Measurements from ENCODE around the gene TAPBP.

TAPBP gene

DNA sequence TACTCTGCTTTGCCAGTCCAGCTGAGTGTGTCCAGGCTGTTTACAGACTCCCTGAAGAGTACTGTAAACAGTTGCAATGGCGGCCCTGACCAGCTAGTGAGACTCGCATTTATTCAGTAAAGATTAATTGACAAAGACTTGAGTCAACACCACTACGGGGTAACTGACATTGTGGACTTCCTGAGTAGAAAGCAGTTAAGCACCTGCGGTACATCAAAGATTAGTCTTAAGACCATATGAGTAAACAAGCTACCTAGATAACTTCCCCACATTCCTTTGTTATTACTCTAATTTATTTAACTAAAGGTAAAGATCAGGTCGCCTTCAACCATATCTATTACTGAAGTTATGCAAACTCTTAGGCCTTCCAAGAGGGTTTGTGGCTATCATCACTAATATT, 54.8 kb downstream of the TAPBP start:
- TF ChIP-seq, protein P1, sequence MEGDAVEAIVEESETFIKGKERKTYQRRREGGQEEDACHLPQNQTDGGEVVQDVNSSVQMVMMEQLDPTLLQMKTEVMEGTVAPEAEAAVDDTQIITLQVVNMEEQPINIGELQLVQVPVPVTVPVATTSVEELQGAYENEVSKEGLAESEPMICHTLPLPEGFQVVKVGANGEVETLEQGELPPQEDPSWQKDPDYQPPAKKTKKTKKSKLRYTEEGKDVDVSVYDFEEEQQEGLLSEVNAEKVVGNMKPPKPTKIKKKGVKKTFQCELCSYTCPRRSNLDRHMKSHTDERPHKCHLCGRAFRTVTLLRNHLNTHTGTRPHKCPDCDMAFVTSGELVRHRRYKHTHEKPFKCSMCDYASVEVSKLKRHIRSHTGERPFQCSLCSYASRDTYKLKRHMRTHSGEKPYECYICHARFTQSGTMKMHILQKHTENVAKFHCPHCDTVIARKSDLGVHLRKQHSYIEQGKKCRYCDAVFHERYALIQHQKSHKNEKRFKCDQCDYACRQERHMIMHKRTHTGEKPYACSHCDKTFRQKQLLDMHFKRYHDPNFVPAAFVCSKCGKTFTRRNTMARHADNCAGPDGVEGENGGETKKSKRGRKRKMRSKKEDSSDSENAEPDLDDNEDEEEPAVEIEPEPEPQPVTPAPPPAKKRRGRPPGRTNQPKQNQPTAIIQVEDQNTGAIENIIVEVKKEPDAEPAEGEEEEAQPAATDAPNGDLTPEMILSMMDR (IDR thresholded peaks at IDR 0.05; ENCODE audit: low read length), result no peak
- TF ChIP-seq EZH2 (IDR thresholded peaks at IDR 0.05; ENCODE audit: borderline replicate concordance, low read length), result no peak

DNA sequence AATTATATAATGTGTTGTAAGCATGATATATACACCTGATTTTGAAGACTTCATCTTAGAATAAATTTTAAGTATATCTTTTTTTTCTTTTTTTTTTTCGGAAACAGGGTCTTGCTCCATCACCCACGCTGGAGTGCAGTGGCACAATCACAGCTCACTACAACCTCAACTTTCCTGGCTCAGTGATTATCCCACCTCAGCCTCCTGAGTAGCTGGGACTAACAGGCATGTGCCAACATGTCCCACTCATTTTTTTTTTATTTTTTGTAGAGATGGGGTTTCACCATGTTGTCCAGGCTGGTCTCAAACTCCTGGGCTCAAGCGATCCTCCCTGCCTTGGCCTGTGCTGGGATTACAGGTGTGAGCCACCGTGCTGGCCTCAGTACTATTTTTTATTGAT, 59.3 kb downstream of the TAPBP start:
- Histone ChIP-seq H3K36me3 (ENCODE audit: insufficient read depth, low read length) (peaks cover 37% of the 10 kb centered on the region), H3K9ac (ENCODE audit: low read length) (no peak overlapping the region), H3K4me1 (ENCODE audit: insufficient read depth, low read length, severe bottlenecking) (peaks cover 11% of the 10 kb centered on the region), H2AFZ (ENCODE audit: low read length) (no peak overlapping the region), H3K79me2 (ENCODE audit: insufficient read depth, low read length) (no peaks in the 10 kb centered on the region), H3K27ac (ENCODE audit: low read depth, low read length, poor library complexity, severe bottlenecking) (no peak overlapping the region), H3K9me3 (ENCODE audit: low read length) (no peaks in the 10 kb centered on the region), H3F3A (ENCODE audit: insufficient read depth, low read length) (no peaks in the 10 kb centered on the region), H4K20me1 (ENCODE audit: insufficient read depth, low read length) (no peaks in the 10 kb centered on the region), H3K9me2 (ENCODE audit: low read depth, low read length) (no peaks in the 10 kb centered on the region), H3K27me3 (ENCODE audit: insufficient read depth, low read length) (no peaks in the 10 kb centered on the region), H3K4me3 (ENCODE audit: low read depth, low read length, poor library complexity, severe bottlenecking) (no peak overlapping the region), H3K4me2 (ENCODE audit: low read length) (no peak overlapping the region)
- TF ChIP-seq, protein P1 (IDR thresholded peaks at IDR 0.05; ENCODE audit: low read length), result no peak
- TF ChIP-seq EZH2 (IDR thresholded peaks at IDR 0.05; ENCODE audit: borderline replicate concordance, low read length), result no peak

More for the DNA sequence above, 54.8 kb downstream of the TAPBP start:
- no peaks in the 10 kb centered on the region for H3K79me2 ChIP-seq (ENCODE audit: insufficient read depth, low read length)
- H3F3A ChIP-seq (ENCODE audit: insufficient read depth, low read length), result no peaks in the 10 kb centered on the region
- no peaks in the 10 kb centered on the region for H3K4me1 ChIP-seq (ENCODE audit: insufficient read depth, low read length, severe bottlenecking)
- H4K20me1 ChIP-seq (ENCODE audit: insufficient read depth, low read length), result no peaks in the 10 kb centered on the region
- H3K27ac ChIP-seq (ENCODE audit: low read depth, low read length, poor library complexity, severe bottlenecking), result no peak overlapping the region
- no peak overlapping the region for H3K9ac ChIP-seq (ENCODE audit: low read length)
- H3K36me3 ChIP-seq (ENCODE audit: insufficient read depth, low read length), result peaks cover 64% of the 10 kb centered on the region
- H3K9me3 ChIP-seq (ENCODE audit: low read length), result no peaks in the 10 kb centered on the region
- no peak overlapping the region for H3K4me2 ChIP-seq (ENCODE audit: low read length)
- H3K27me3 ChIP-seq (ENCODE audit: insufficient read depth, low read length), result no peaks in the 10 kb centered on the region
- H3K9me2 ChIP-seq (ENCODE audit: low read depth, low read length), result no peaks in the 10 kb centered on the region
- no peak overlapping the region for H3K4me3 ChIP-seq (ENCODE audit: low read depth, low read length, poor library complexity, severe bottlenecking)
- H2AFZ ChIP-seq (ENCODE audit: low read length), result no peak overlapping the region

DNA sequence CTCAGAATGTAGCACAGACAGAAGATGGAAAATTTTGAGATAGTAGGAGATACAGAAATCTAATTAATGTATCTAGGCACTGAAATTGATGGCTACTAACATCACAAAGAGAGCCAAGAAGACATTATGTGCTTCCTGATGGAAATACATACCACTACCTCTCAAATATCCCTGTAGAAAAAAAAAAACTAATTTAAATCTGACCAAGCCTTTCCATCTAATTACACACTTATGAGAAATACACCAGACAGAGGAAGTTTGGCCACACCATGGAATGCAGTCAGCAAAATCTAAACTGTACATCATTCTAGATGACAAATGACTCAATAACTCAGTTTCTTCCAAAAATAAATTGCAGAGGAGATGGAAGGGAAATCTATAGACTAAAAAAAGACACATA, 61.1 kb downstream of the TAPBP start:
- Histone ChIP-seq H3K9ac (ENCODE audit: low read length) (no peak overlapping the region), H2AFZ (ENCODE audit: low read length) (no peak overlapping the region), H3K27me3 (ENCODE audit: insufficient read depth, low read length) (no peaks in the 10 kb centered on the region), H3K9me3 (ENCODE audit: low read length) (no peaks in the 10 kb centered on the region), H3K4me2 (ENCODE audit: low read length) (no peak overlapping the region), H3K36me3 (ENCODE audit: insufficient read depth, low read length) (peaks cover 20% of the 10 kb centered on the region), H4K20me1 (ENCODE audit: insufficient read depth, low read length) (no peaks in the 10 kb centered on the region), H3K4me1 (ENCODE audit: insufficient read depth, low read length, severe bottlenecking) (peaks cover 24% of the 10 kb centered on the region), H3K9me2 (ENCODE audit: low read depth, low read length) (no peaks in the 10 kb centered on the region), H3K27ac (ENCODE audit: low read depth, low read length, poor library complexity, severe bottlenecking) (no peak overlapping the region), H3F3A (ENCODE audit: insufficient read depth, low read length) (no peaks in the 10 kb centered on the region), H3K4me3 (ENCODE audit: low read depth, low read length, poor library complexity, severe bottlenecking) (no peak overlapping the region), H3K79me2 (ENCODE audit: insufficient read depth, low read length) (no peaks in the 10 kb centered on the region)
- no peak for TF ChIP-seq EZH2 (IDR thresholded peaks at IDR 0.05; ENCODE audit: borderline replicate concordance, low read length)
- TF ChIP-seq, protein P1 (IDR thresholded peaks at IDR 0.05; ENCODE audit: low read length), result no peak

Measured in OCI-LY1 (cell line).